ENCODE measurements around the gene ESPNL. TPM values are rescaled to one million over a fixed set of nuclear protein-coding genes. Genes with fewer than 3 reads are reported as not detected.

Gene ESPNL
- total and polyA plus RNA-seq, 9 of the 15 experiments (the other 6 are each of a cell fraction or from before 2014, with no cell fraction given) = 0.03 to 0.09 (median 0.05) TPM; not detected in 3

GRCh38 chr2:238081561-238081960, 18.6 kb upstream of the ESPNL start:
- Histone ChIP-seq H3K4me3 (no peak overlapping the region), H3K4me1 (replicated peaks in 1 of 2; ENCODE audit: control insufficient read depth in 2 of 2, insufficient read depth in 2 of 2, low read length in 2 of 2) (peaks cover 0 to 5% of the 10 kb centered on the region in 2 experiments; a peak in 1 of 5 replicates), H3K4me2 (ENCODE audit: insufficient read depth, low read length) (no peak overlapping the region), H3K36me3 (ENCODE audit: control insufficient read depth, insufficient read depth, low read length) (peaks cover 58% of the 10 kb centered on the region; the same call in 2 of the 3 replicates), H2AFZ (ENCODE audit: low read depth, low read length) (no peak overlapping the region), H4K20me1 (replicated peaks; ENCODE audit: control insufficient read depth, insufficient read depth, low read length) (no peaks in the 10 kb centered on the region), H3K27ac (ENCODE audit: extremely low read depth, low read depth, low read length) (no peak overlapping the region), H3K27me3 (ENCODE audit: control insufficient read depth in 2 of 2, insufficient read depth in 2 of 2, low read length in 2 of 2) (no peaks in the 10 kb centered on the region), H3K9me3 (replicated peaks; ENCODE audit: control insufficient read depth, insufficient read depth, low read depth, low read length) (no peaks in the 10 kb centered on the region), H3K9me1 (ENCODE audit: control insufficient read depth, insufficient read depth, low read length) (no peaks in the 10 kb centered on the region), H3K79me2 (ENCODE audit: control insufficient read depth, insufficient read depth, low read length) (peaks cover 2% of the 10 kb centered on the region; the same call in 1 of the 3 replicates), H3K9ac (ENCODE audit: insufficient read depth in 1 of 2, low read depth in 2 of 2, low read length in 2 of 2) (no peak overlapping the region)
- ChIA-PET CTCF (ENCODE audit: low intra/inter-chr PET ratio) (interaction anchor here (0.6 kb wide), 1 partner anchor 513 kb away, joined by 7 read pairs; no protein-coding TSS in a partner anchor), POLR2A (interaction anchor here (1.4 kb wide), 1 partner anchor 9 kb away, joined by 3 read pairs; no protein-coding TSS in a partner anchor)
- intact Hi-C loops (cut with micrococcal nuclease) (no loop called here), in situ Hi-C loops (cut with MboI) (no loop called here)
- ATAC-seq (no peak), FAIRE-seq (no peak), DNase-seq (ENCODE audit: extremely low read depth in 1 of 4, low spot score in 3 of 4) (no peak)
- BruUV-seq (replicated peaks) = no TSS peak
- WGBS (ENCODE audit: insufficient coverage, low coverage, missing lambda C conversion rate) = 97% methylated on average over 7 of the region's 16 CpGs
- no peak for TF ChIP-seq MYNN (IDR thresholded peaks at IDR 0.05)
- TF ChIP-seq MYNN (CRISPR knock-in tag; IDR thresholded peaks at IDR 0.05) = no peak
- no peak for TF ChIP-seq ATF6 (CRISPR knock-in tag; IDR thresholded peaks at IDR 0.05)
- no peak for TF ChIP-seq ZNF407 (IDR thresholded peaks at IDR 0.05; ENCODE audit: low read depth)
